ENCODE results near the gene ALPK3. TPM values are rescaled to one million over a fixed set of nuclear protein-coding genes. Genes with fewer than 3 reads are reported as not detected.

ALPK3 gene
- total and polyA plus RNA-seq, 2 donors from 2014 or later, result 3.1 to 20.2 TPM

DNA sequence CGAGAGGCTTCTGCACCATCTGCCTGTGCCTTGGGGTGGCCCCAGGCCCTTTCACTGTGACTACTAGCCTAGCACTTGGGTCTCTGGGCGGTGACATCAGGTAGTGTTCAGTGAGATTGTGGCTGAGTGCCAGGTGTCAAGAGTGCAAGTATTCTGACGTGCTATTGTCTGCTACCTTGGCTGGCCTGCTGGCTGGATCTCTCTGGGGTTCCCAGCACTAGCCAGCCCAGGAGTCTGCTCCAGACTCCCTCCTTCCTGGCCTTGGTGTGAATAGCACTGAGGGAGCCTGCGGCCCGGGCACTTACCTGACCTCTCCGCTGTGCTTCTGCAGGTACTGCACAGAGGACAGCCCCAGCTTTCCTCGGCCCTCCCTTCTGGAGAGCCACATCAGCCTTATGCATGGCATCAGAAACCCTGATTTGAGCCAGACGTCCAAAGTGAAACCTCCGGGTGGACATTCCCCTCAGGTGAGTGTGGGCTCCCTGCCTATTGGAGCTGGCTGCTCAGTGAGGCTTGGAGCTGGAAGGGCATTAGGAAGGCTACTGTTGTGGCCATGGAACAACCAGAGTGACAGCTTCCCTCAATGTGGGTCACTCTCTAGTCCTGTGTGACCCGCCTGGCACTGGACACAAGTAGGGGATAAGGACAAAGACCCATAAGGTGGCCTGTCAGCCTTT, 17.5 kb upstream of the ALPK3 start:
- Histone ChIP-seq H3K9me3 (ENCODE audit: control insufficient read depth in 2 of 3, insufficient read depth in 1 of 3, low read length in 3 of 3) (no peaks in the 10 kb centered on the region), H3K27me3 (ENCODE audit: control insufficient read depth, insufficient read depth, low read length) (no peaks in the 10 kb centered on the region), H3K36me3 (ENCODE audit: control insufficient read depth in 2 of 3, insufficient read depth in 3 of 3, low read length in 3 of 3) (peaks cover 3 to 52% (median 47%) of the 10 kb centered on the region in 3 donors), H3K4me3 (ENCODE audit: low read length in 3 of 3) (no peak overlapping the region), H3K27ac (ENCODE audit: low read depth in 2 of 2, low read length in 2 of 2) (no peak overlapping the region), H3K9ac (ENCODE audit: low read length in 3 of 3) (no peak overlapping the region), H3K4me1 (ENCODE audit: control insufficient read depth in 2 of 3, insufficient read depth in 2 of 3, low read depth in 1 of 3, low read length in 3 of 3) (peaks cover 0 to 5% (median 0%) of the 10 kb centered on the region in 3 donors)
- DNase-seq, result no peak
- FAIRE-seq, result no peak
- no peak for TF ChIP-seq CTCF (IDR thresholded peaks at IDR 0.05; ENCODE audit: borderline replicate concordance, extremely low read depth, insufficient read depth)
- intact Hi-C loops (cut with DNase I), result no loop called here

DNA sequence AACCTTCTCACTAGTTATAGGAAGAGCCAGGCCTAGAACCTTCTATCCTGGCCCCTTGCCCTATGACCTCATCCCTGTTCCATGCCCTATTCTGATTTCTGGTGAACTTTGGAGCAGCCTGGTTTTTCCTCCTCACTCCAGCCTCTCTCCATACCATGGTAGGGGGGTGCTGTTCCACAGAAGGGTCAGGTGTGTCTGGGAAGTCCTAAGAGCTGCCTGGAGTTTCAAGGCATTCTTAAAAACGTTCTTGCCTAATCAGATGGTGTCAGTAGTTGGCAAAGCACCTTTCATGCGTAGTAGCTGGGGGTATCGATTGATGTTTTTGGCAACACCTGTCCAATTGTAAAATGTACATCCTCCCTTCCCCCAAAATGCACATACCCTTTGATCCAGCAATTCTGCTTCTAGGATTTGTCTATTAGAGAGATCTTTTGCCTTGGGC, 16.8 kb upstream of the ALPK3 start:
- Histone ChIP-seq H3K4me3 (ENCODE audit: low read length in 3 of 3) (no peak overlapping the region), H3K9ac (ENCODE audit: low read length in 3 of 3) (no peak overlapping the region), H3K9me3 (ENCODE audit: control insufficient read depth in 2 of 3, insufficient read depth in 1 of 3, low read length in 3 of 3) (no peaks in the 10 kb centered on the region), H3K27me3 (ENCODE audit: control insufficient read depth, insufficient read depth, low read length) (no peaks in the 10 kb centered on the region), H3K4me1 (ENCODE audit: control insufficient read depth in 2 of 3, insufficient read depth in 2 of 3, low read depth in 1 of 3, low read length in 3 of 3) (peaks cover 0 to 5% (median 0%) of the 10 kb centered on the region in 3 donors), H3K27ac (ENCODE audit: low read depth in 2 of 2, low read length in 2 of 2) (no peak overlapping the region), H3K36me3 (ENCODE audit: control insufficient read depth in 2 of 3, insufficient read depth in 3 of 3, low read length in 3 of 3) (peaks cover 4 to 57% (median 47%) of the 10 kb centered on the region in 3 donors)
- intact Hi-C loops (cut with DNase I), result no loop called here
- TF ChIP-seq CTCF (IDR thresholded peaks at IDR 0.05; ENCODE audit: borderline replicate concordance, extremely low read depth, insufficient read depth), result no peak
- FAIRE-seq (no peak), DNase-seq (no peak)

- Histone ChIP-seq H3K4me3 (ENCODE audit: low read length in 3 of 3) (no peak overlapping the region), H3K4me1 (ENCODE audit: control insufficient read depth in 2 of 3, insufficient read depth in 2 of 3, low read depth in 1 of 3, low read length in 3 of 3) (peaks cover 0 to 5% (median 0%) of the 10 kb centered on the region in 3 donors), H3K36me3 (ENCODE audit: control insufficient read depth in 2 of 3, insufficient read depth in 3 of 3, low read length in 3 of 3) (peaks cover 4 to 32% (median 28%) of the 10 kb centered on the region in 3 donors), H3K9me3 (ENCODE audit: control insufficient read depth in 2 of 3, insufficient read depth in 1 of 3, low read length in 3 of 3) (no peaks in the 10 kb centered on the region), H3K9ac (ENCODE audit: low read length in 3 of 3) (no peak overlapping the region), H3K27me3 (ENCODE audit: control insufficient read depth, insufficient read depth, low read length) (no peaks in the 10 kb centered on the region), H3K27ac (ENCODE audit: low read depth in 2 of 2, low read length in 2 of 2) (no peak overlapping the region)
- DNase-seq (no peak), FAIRE-seq (no peak)
- intact Hi-C loops (cut with DNase I), result no loop called here
- no peak for TF ChIP-seq CTCF (IDR thresholded peaks at IDR 0.05; ENCODE audit: borderline replicate concordance, extremely low read depth, insufficient read depth)
Measured at GRCh38 chr15:84804005-84804900, 12.9 kb upstream of the ALPK3 start.
